ENCODE measurements around the gene FRMD1.
"Not testable (repeated sequence)": the region's sequence is repeated elsewhere in the genome, so short reads cannot be mapped to it uniquely, and the experiment has no call there.

Gene FRMD1

DNA sequence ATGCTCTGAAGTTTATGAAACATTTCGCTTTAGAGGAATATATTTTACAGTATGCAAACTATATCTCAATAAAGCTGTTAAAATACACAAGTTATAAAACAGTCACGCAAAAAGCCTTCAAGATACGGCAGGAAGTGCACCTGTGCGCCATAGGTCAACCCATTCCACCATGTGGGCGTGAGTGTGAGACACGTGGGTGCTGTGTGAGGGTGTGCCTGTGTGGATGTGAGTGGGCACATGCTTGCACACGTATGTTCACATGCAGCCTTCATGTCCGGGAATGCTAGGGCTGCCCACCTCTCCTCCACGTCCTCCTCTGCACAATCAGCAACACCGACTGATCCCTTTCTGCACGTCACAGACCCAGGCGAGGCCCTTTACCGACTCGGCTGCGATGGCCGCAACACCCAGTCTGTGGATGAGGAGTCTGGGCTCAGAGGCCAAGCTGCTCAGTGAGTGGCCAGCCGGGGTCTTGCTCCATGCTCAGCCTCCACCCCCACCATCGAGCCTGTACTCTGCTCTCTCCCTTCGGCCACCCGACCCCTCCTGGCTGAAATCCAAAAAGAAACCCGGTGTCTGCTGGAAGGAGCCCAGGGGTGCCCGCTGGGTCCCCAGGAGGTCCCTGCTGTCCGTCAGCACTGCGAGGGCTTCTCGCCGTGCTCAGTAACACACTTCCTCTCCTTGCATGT, 3.0 kb upstream of the FRMD1 start:
- H3K4me3 ChIP-seq (replicated peaks; ENCODE audit: low read depth, low read length) = no peak overlapping the region
- no peak for DNase-seq (ENCODE audit: extremely low read depth, low read depth)
- TF ChIP-seq, protein P1, sequence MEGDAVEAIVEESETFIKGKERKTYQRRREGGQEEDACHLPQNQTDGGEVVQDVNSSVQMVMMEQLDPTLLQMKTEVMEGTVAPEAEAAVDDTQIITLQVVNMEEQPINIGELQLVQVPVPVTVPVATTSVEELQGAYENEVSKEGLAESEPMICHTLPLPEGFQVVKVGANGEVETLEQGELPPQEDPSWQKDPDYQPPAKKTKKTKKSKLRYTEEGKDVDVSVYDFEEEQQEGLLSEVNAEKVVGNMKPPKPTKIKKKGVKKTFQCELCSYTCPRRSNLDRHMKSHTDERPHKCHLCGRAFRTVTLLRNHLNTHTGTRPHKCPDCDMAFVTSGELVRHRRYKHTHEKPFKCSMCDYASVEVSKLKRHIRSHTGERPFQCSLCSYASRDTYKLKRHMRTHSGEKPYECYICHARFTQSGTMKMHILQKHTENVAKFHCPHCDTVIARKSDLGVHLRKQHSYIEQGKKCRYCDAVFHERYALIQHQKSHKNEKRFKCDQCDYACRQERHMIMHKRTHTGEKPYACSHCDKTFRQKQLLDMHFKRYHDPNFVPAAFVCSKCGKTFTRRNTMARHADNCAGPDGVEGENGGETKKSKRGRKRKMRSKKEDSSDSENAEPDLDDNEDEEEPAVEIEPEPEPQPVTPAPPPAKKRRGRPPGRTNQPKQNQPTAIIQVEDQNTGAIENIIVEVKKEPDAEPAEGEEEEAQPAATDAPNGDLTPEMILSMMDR (IDR thresholded peaks at IDR 0.05; ENCODE audit: low read depth, low read length, missing control alignments) = no peak

- TF ChIP-seq, protein P1 (IDR thresholded peaks at IDR 0.05; ENCODE audit: low read depth, low read length, missing control alignments) = no peak
- DNase-seq (ENCODE audit: extremely low read depth, low read depth) = no peak
These were observed 1.5 kb upstream of the FRMD1 start for GRCh38 chr6:168080393-168081077.

DNA sequence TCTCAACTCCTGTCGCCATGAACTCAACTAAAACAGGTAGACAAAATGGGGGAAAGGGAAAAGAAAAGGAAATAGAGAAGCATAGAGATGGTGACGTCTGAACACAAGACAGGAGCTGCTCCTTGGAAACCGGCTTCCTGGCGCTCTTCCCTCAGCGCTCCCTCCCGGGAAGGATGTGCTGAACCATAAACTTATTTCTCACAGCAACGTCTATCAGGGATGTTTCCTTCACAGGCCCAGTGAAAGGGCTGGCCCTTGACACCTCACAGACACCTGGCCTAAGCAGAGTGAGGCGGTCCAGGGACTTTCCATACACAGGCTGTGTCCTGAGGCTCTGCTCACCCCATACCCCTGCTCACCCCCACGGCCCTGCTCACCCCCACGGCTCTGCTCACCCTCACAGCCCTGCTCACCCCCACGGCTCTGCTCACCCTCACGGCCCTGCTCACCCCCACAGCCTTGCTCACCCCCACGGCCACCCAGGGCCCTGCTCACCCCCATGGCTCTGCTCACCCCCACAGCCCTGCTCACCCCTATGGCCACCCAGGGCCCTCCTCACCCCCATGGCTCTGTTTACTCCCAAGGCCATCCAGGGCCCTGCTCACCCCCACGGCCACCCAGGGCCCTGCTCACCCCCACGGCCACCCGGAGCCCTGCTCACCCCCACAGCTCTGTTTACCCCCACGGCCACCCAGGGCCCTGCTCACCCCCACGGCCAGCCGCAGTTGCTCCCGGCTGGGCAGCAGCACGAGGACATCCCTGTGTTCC, 653 bp downstream of the FRMD1 start:
- H3K4me3 ChIP-seq (replicated peaks; ENCODE audit: low read depth, low read length) = no peak overlapping the region
- DNase-seq (ENCODE audit: extremely low read depth, low read depth) = no peak
- TF ChIP-seq, protein P1 (IDR thresholded peaks at IDR 0.05; ENCODE audit: low read depth, low read length, missing control alignments) = no peak

More at GRCh38 chr6:168080393-168081077, 1.5 kb upstream of the FRMD1 start:
- no peak overlapping the region for H3K4me3 ChIP-seq (replicated peaks; ENCODE audit: low read depth, low read length)

- H3K4me3 ChIP-seq (replicated peaks; ENCODE audit: low read depth, low read length); DNase-seq (ENCODE audit: extremely low read depth, low read depth): not testable (repeated sequence)
These were observed 1.6 kb downstream of the FRMD1 start for GRCh38 chr6:168077401-168077800.

DNA sequence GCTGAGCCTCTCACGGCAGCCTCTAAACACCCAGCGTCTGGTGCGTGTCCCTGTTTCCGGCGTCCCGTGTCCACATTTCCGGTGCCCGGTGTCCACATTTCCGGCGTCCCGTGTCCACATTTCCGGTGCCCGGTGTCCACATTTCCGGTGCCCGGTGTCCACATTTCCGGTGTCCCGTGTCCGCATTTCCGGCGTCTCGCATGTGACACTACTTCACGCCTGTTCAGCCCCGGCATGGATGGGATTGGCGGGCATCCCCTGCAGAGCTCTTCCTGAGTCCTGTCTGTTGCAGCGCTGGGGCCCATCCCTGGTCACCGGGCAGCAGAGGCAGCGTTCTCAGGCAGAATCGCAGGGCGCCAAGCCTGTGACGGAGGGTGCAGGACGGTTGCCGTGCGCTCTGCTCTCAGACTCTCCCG, 3.2 kb downstream of the FRMD1 start:
- DNase-seq (ENCODE audit: extremely low read depth, low read depth) = no peak
- TF ChIP-seq, protein P1 (IDR thresholded peaks at IDR 0.05; ENCODE audit: low read depth, low read length, missing control alignments) = no peak
- H3K4me3 ChIP-seq (replicated peaks; ENCODE audit: low read depth, low read length) = no peak overlapping the region

- no peak overlapping the region for H3K4me3 ChIP-seq (replicated peaks; ENCODE audit: low read depth, low read length)
- DNase-seq (ENCODE audit: extremely low read depth, low read depth) = no peak
- TF ChIP-seq, protein P1 (IDR thresholded peaks at IDR 0.05; ENCODE audit: low read depth, low read length, missing control alignments) = no peak
These were observed 3.8 kb downstream of the FRMD1 start for GRCh38 chr6:168075216-168075615.

Measured in HFF-Myc (cell line).